ENCODE results near the gene RAB11FIP3.

RAB11FIP3 gene

GRCh38 chr16:548586-548985 is 123.1 kb downstream of the RAB11FIP3 start:
- H3K4me3 ChIP-seq (ENCODE audit: low read depth in 1 of 2, low read length in 1 of 2) = no peak overlapping the region
- no peak overlapping the region for H3K27ac ChIP-seq
- H3K27me3 ChIP-seq = no peaks in the 10 kb centered on the region
- peaks cover 45% of the 10 kb centered on the region for H3K36me3 ChIP-seq
- TF ChIP-seq CTCF (IDR thresholded peaks at IDR 0.05) = no peak
- H3K9me3 ChIP-seq = no peaks in the 10 kb centered on the region
- H3K4me1 ChIP-seq (ENCODE audit: control insufficient read depth in 1 of 2, insufficient read depth in 1 of 2, low read depth in 1 of 2, low read length in 1 of 2) = peaks cover 15 to 19% of the 10 kb centered on the region in 2 experiments

GRCh38 chr16:549544-550263 is 124.3 kb downstream of the RAB11FIP3 start:
- TF ChIP-seq CTCF (IDR thresholded peaks at IDR 0.05) = no peak
- H3K9me3 ChIP-seq = no peaks in the 10 kb centered on the region
- peaks cover 53% of the 10 kb centered on the region for H3K36me3 ChIP-seq
- no peaks in the 10 kb centered on the region for H3K27me3 ChIP-seq
- peaks cover 15 to 19% of the 10 kb centered on the region in 2 experiments for H3K4me1 ChIP-seq (ENCODE audit: control insufficient read depth in 1 of 2, insufficient read depth in 1 of 2, low read depth in 1 of 2, low read length in 1 of 2)
- no peak overlapping the region for H3K4me3 ChIP-seq (ENCODE audit: low read depth in 1 of 2, low read length in 1 of 2)
- no peak overlapping the region for H3K27ac ChIP-seq

GRCh38 chr16:551210-551609 is 125.8 kb downstream of the RAB11FIP3 start:
- Histone ChIP-seq H3K4me1 (ENCODE audit: control insufficient read depth in 1 of 2, insufficient read depth in 1 of 2, low read depth in 1 of 2, low read length in 1 of 2) (peaks cover 14 to 17% of the 10 kb centered on the region in 2 experiments), H3K4me3 (ENCODE audit: low read depth in 1 of 2, low read length in 1 of 2) (no peak overlapping the region), H3K36me3 (peaks cover 53% of the 10 kb centered on the region), H3K27me3 (no peaks in the 10 kb centered on the region), H3K9me3 (no peaks in the 10 kb centered on the region), H3K27ac (no peak overlapping the region)
- TF ChIP-seq CTCF (IDR thresholded peaks at IDR 0.05) = no peak

GRCh38 chr16:552171-552570 is 126.7 kb downstream of the RAB11FIP3 start:
- Histone ChIP-seq H3K36me3 (peaks cover 53% of the 10 kb centered on the region), H3K4me1 (ENCODE audit: control insufficient read depth in 1 of 2, insufficient read depth in 1 of 2, low read depth in 1 of 2, low read length in 1 of 2) (peaks cover 5 to 8% of the 10 kb centered on the region in 2 experiments), H3K27me3 (peaks cover 2% of the 10 kb centered on the region), H3K4me3 (ENCODE audit: low read depth in 1 of 2, low read length in 1 of 2) (no peak overlapping the region), H3K27ac (no peak overlapping the region), H3K9me3 (no peaks in the 10 kb centered on the region)
- TF ChIP-seq CTCF (IDR thresholded peaks at IDR 0.05) = no peak

GRCh38 chr16:553601-554296 is 128.3 kb downstream of the RAB11FIP3 start:
- H3K36me3 ChIP-seq = peaks cover 48% of the 10 kb centered on the region
- H3K27ac ChIP-seq = no peak overlapping the region
- no peaks in the 10 kb centered on the region for H3K9me3 ChIP-seq
- no peak overlapping the region for H3K4me3 ChIP-seq (ENCODE audit: low read depth in 1 of 2, low read length in 1 of 2)
- no peaks in the 10 kb centered on the region for H3K4me1 ChIP-seq (ENCODE audit: control insufficient read depth in 1 of 2, insufficient read depth in 1 of 2, low read depth in 1 of 2, low read length in 1 of 2)
- H3K27me3 ChIP-seq = peaks cover 18% of the 10 kb centered on the region
- no peak for TF ChIP-seq CTCF (IDR thresholded peaks at IDR 0.05)
